ENCODE results near the gene IRX2. TPM values are rescaled to one million over a fixed set of nuclear protein-coding genes. Genes with fewer than 3 reads are reported as not detected.

Gene IRX2
- total and polyA plus RNA-seq, 9 donors = 0.04 to 0.46 (median 0.15) TPM; not detected in 4

DNA sequence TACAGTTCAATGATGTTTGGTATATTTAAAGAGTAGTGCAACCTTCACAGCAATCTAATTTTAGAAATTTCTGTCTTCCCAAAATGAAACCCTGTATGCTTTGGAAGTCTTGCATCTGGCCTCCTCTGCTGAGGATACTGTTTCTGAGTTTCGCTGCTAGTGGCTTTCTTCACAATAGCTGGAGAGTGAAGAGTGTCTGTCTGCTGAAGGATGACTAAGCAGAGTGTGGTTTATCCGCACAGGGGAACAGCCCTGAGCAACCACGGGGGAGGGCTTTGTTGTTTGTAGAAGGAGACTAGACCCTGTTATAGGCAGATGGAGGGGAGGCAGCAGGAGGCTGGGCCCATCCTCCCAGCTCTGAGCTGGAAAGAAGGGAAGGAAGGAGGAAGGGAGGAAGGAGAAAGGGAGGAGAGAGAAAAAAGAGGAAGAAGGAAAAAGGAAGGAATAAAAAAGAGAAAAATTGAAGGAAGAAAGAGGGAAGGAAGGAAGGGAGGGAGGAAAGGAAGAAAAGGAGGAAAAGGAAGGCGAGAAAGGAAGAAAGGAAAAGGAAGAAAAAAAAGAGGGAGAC, 10.5 kb upstream of the IRX2 start:
- Histone ChIP-seq H3K36me3 (no peaks in the 10 kb centered on the region), H3K27ac (no peak overlapping the region), H3K9me3 (peaks cover 0 to 4% of the 10 kb centered on the region in 2 donors), H3K27me3 (no peaks in the 10 kb centered on the region), H3K4me3 (no peak overlapping the region), H3K4me1 (ENCODE audit: insufficient read depth) (no peaks in the 10 kb centered on the region)
- no peak for DNase-seq
- intact Hi-C loops (cut with DNase I) = no loop called here
- 28 to 32% (median 32%) methylated on average over 4 of the region's 4 CpGs for whole genome bisulfite sequencing, 3 donors
- TF ChIP-seq, protein P1, sequence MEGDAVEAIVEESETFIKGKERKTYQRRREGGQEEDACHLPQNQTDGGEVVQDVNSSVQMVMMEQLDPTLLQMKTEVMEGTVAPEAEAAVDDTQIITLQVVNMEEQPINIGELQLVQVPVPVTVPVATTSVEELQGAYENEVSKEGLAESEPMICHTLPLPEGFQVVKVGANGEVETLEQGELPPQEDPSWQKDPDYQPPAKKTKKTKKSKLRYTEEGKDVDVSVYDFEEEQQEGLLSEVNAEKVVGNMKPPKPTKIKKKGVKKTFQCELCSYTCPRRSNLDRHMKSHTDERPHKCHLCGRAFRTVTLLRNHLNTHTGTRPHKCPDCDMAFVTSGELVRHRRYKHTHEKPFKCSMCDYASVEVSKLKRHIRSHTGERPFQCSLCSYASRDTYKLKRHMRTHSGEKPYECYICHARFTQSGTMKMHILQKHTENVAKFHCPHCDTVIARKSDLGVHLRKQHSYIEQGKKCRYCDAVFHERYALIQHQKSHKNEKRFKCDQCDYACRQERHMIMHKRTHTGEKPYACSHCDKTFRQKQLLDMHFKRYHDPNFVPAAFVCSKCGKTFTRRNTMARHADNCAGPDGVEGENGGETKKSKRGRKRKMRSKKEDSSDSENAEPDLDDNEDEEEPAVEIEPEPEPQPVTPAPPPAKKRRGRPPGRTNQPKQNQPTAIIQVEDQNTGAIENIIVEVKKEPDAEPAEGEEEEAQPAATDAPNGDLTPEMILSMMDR (IDR thresholded peaks at IDR 0.05) = no peak
- no peak for TF ChIP-seq EP300 (IDR thresholded peaks at IDR 0.05)
- TF ChIP-seq POLR2A (IDR thresholded peaks at IDR 0.05) = no peak

DNA sequence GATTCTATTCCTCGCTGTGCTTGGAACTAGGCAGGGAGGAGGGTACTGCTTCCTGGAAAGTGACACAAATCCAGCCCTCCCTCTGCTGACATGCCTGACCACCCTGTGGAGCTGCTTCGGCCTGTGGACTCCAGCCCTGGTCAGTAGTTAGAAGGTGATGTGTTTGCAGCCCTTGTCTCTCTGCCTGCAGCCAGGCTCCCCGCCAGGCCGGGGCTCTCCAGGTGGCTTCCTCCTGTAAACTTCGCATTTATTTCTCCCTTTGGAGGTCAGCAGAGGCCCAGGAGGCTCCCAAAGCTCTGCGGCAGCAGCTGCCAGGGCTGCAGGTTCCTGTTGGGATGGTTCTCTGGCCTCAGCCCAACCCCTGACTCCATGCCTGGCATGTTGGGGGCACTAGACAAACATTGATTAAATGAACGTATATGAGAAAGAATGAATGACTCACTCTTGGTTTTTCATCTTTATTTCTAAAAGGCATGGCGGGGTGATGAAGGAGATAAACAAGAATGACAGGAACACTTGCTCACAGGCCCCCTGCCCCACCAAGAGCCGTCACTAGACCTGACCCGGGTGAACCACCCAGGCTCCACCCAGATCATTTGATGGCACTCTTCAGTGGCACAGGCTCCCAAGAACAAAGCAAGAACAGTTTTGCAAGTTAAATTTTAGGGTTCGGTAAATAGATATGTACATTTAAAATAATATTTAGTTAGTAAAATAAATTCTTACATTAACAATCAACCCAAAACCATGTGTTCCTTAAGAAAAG, 8.4 kb upstream of the IRX2 start:
- no peak for DNase-seq
- Histone ChIP-seq H3K4me3 (no peak overlapping the region), H3K27ac (no peak overlapping the region), H3K9me3 (peaks cover 0 to 2% of the 10 kb centered on the region in 2 donors), H3K27me3 (no peaks in the 10 kb centered on the region), H3K36me3 (no peaks in the 10 kb centered on the region), H3K4me1 (ENCODE audit: insufficient read depth) (peaks cover 5% of the 10 kb centered on the region)
- TF ChIP-seq POLR2A (IDR thresholded peaks at IDR 0.05) (no peak), EP300 (IDR thresholded peaks at IDR 0.05) (no peak)
- TF ChIP-seq, protein P1 (IDR thresholded peaks at IDR 0.05) = no peak
- intact Hi-C loops (cut with DNase I) = no loop called here
- 67 to 81% (median 76%) methylated on average over 11 of the region's 11 CpGs for WGBS, 3 donors

DNA sequence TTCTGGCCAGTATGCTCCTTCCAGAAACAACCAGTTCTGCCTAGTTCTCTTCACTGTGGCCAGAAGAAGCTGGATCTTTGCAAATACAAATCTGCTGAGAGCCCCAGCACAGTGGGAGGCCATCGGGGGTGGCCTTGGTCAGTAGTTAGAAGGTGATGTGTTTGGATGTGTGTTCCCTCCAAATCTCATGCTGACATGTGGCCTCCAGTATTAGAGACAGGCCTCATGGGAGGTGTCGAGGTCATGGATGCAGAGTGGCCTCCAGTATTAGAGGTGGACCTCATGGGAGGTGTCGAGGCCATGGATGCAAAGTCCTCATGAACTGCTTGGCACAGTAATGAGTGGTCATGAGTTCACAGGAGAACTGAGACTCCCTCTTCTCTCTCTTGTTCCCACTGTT, 7.6 kb upstream of the IRX2 start:
- Histone ChIP-seq H3K9me3 (no peaks in the 10 kb centered on the region), H3K4me1 (ENCODE audit: insufficient read depth) (peaks cover 5% of the 10 kb centered on the region), H3K27me3 (no peaks in the 10 kb centered on the region), H3K27ac (no peak overlapping the region), H3K36me3 (no peaks in the 10 kb centered on the region), H3K4me3 (no peak overlapping the region)
- DNase-seq = no peak
- TF ChIP-seq, protein P1 (IDR thresholded peaks at IDR 0.05) = no peak
- TF ChIP-seq POLR2A (IDR thresholded peaks at IDR 0.05) = no peak
- TF ChIP-seq EP300 (IDR thresholded peaks at IDR 0.05) = no peak
- intact Hi-C loops (cut with DNase I) = no loop called here
- WGBS, 3 donors = 71 to 79% (median 73%) methylated on average over 3 of the region's 3 CpGs

DNA sequence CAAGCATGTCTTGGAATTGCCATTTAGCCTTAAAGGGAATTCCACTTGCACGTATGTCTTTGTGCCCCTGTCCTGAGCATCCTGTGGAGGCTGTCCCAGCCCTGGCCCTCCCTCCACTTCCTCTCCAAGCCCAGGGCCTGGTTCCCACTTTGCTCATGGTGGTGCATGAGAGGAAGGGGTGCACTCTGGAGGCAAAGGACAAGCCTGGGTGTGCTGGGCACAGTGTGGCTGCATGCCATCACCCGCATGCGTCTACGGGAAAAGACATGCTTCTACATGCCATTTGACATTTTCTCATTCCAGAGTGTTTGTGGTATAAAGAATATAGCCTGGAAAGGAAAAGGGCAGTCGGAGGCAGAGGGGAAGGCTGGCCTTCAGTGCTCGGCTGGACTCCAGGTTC, 7.2 kb upstream of the IRX2 start:
- 65 to 80% (median 74%) methylated on average over 6 of the region's 6 CpGs for WGBS, 3 donors
- Histone ChIP-seq H3K36me3 (no peaks in the 10 kb centered on the region), H3K27me3 (no peaks in the 10 kb centered on the region), H3K9me3 (no peaks in the 10 kb centered on the region), H3K4me1 (ENCODE audit: insufficient read depth) (peaks cover 5% of the 10 kb centered on the region), H3K4me3 (no peak overlapping the region), H3K27ac (no peak overlapping the region)
- no peak for DNase-seq
- intact Hi-C loops (cut with DNase I) = no loop called here
- TF ChIP-seq POLR2A (IDR thresholded peaks at IDR 0.05) = no peak
- TF ChIP-seq EP300 (IDR thresholded peaks at IDR 0.05) = no peak
- TF ChIP-seq, protein P1 (IDR thresholded peaks at IDR 0.05) = no peak

All from ovary (tissue), 9 donors.